SKM-1 treated with dmso at 0.1 percent for 144 hours (cell line): ENCODE measurements around the gene MYOZ2.
"Not testable (repeated sequence)": the region's sequence is repeated elsewhere in the genome, so short reads cannot be mapped to it uniquely, and the experiment has no call there.

Source experiments
- DNase-seq: peaks from one replicate; lab custom pipeline; 2025; ENCODE audit not compliant: unreplicated experiment; lab: John Stamatoyannopoulos, UW

MYOZ2 gene

GRCh38 chr4:119125931-119126330 lies 9.7 kb upstream of the MYOZ2 start:
- no peak for DNase-seq

GRCh38 chr4:119128148-119128547 lies 7.5 kb upstream of the MYOZ2 start:
- no peak for DNase-seq

- no peak for DNase-seq
Observed at GRCh38 chr4:119130365-119131065, 5.1 kb upstream of the MYOZ2 start.

- DNase-seq = no peak
Observed at GRCh38 chr4:119131164-119131563, 4.5 kb upstream of the MYOZ2 start.

- DNase-seq = no peak
Observed at GRCh38 chr4:119132306-119132705, 3.3 kb upstream of the MYOZ2 start.

GRCh38 chr4:119136546-119136945 lies 914 bp downstream of the MYOZ2 start:
- DNase-seq = no peak

- no peak for DNase-seq
Observed at GRCh38 chr4:119138046-119138445, 2.4 kb downstream of the MYOZ2 start.

- no peak for DNase-seq
Observed at GRCh38 chr4:119139311-119139710, 3.7 kb downstream of the MYOZ2 start.

GRCh38 chr4:119139822-119140252 lies 4.2 kb downstream of the MYOZ2 start:
- peak; percentile 21 for DNase-seq

- not testable (repeated sequence) for DNase-seq
Observed at GRCh38 chr4:119141283-119141682, 5.7 kb downstream of the MYOZ2 start.

- DNase-seq = no peak
Observed at GRCh38 chr4:119142833-119143232, 7.2 kb downstream of the MYOZ2 start.

GRCh38 chr4:119143341-119143740 lies 7.7 kb downstream of the MYOZ2 start:
- not testable (repeated sequence) for DNase-seq

GRCh38 chr4:119149110-119149509 lies 13.5 kb downstream of the MYOZ2 start:
- no peak for DNase-seq

GRCh38 chr4:119151161-119151560 lies 15.5 kb downstream of the MYOZ2 start:
- DNase-seq = no peak

- no peak for DNase-seq
Observed at GRCh38 chr4:119152741-119153140, 17.1 kb downstream of the MYOZ2 start.

- no peak for DNase-seq
Observed at GRCh38 chr4:119162174-119162573, 26.5 kb downstream of the MYOZ2 start.

- no peak for DNase-seq
Observed at GRCh38 chr4:119165767-119166166, 30.1 kb downstream of the MYOZ2 start.

- no peak for DNase-seq
Observed at GRCh38 chr4:119170195-119170594, 34.6 kb downstream of the MYOZ2 start.

- no peak for DNase-seq
Observed at GRCh38 chr4:119172223-119172622, 36.6 kb downstream of the MYOZ2 start.

- not testable (repeated sequence) for DNase-seq
Observed at GRCh38 chr4:119173729-119174361, 38.2 kb downstream of the MYOZ2 start.

- DNase-seq = no peak
Observed at GRCh38 chr4:119179011-119179410, 43.4 kb downstream of the MYOZ2 start.

- no peak for DNase-seq
Observed at GRCh38 chr4:119184128-119184527, 48.5 kb downstream of the MYOZ2 start.

GRCh38 chr4:119189638-119190037 lies 54.0 kb downstream of the MYOZ2 start:
- no peak for DNase-seq
